Thoracic aorta (tissue), 2 donors: ENCODE measurements around the gene RBKS. TPM values are rescaled to one million over a fixed set of nuclear protein-coding genes. Genes with fewer than 3 reads are reported as not detected.
A peak's percentile ranks its signal among the peaks of the same experiment; 100 is the strongest.

ENCODE experiments used
- ATAC-seq: fragments of 150-250 bp; one replicate; pipeline ENCODE4 v1.8.0; 2017; ENCODE audit warnings: low read depth; ENCODE audit not compliant: insufficient number of reproducible peaks, low FRiP score
- DNase-seq: peaks from one replicate; pipeline ENCODE4 v3.0.0-alpha.2; 2020; ENCODE audit warnings: low spot score
- H3K27ac ChIP-seq, 2 donors: fragments of 200-600 bp; sonication (generic); 1 replicate in 1 of 2; 2 replicates in 1 of 2; pipeline ENCODE4 v1.5.1; 2016; ENCODE audit warnings: mild to moderate bottlenecking in 2 of 2, moderate library complexity in 2 of 2
- H3K27me3 ChIP-seq: fragments of 200-600 bp; sonication (generic); replicated peaks from 2 replicates; pipeline ENCODE4 v1.6.0; 2016; ENCODE audit warnings: mild to moderate bottlenecking; ENCODE audit not compliant: insufficient read depth
- H3K36me3 ChIP-seq: fragments of 200-600 bp; sonication (generic); one replicate; pipeline ENCODE4 v1.5.1; 2016
- H3K4me1 ChIP-seq, 2 donors: fragments of 200-600 bp; sonication (generic); 1 replicate in 1 of 2; 2 replicates in 1 of 2; pipeline versions ENCODE4 v1.5.1 to v1.6.0; 2016; ENCODE audit warnings: low read depth in 2 of 2, mild to moderate bottlenecking in 1 of 2; ENCODE audit not compliant: control insufficient read depth in 1 of 2
- H3K4me3 ChIP-seq: fragments of 200-600 bp; sonication (generic); 2 replicates; pipeline ENCODE4 v1.5.1; 2016; ENCODE audit warnings: mild to moderate bottlenecking
- H3K9me3 ChIP-seq: fragments of 200-600 bp; sonication (generic); 2 replicates; pipeline ENCODE4 v1.5.1; 2016
- CTCF ChIP-seq: fragments of 200-600 bp; sonication (generic); IDR thresholded peaks from one replicate; pipeline ENCODE4 v1.5.1; 2019; ENCODE audit warnings: antibody characterized with exemption
- total RNA-seq, 2 donors: library from RNA; depleted of rRNA; stranded (reverse); fragments of >200 nt; gene quantifications; one replicate each; pipeline versions ENCODE4 v1.1.0 to v1.2.3, GENCODE V29; 2016

RBKS gene
- total RNA-seq, 2 donors from 2014 or later = 3.1 to 5.0 TPM

GRCh38 chr2:27828305-27828704 lies 61.9 kb downstream of the RBKS start:
- Histone ChIP-seq H3K4me1 (no peaks in the 10 kb centered on the region), H3K4me3 (no peak overlapping the region), H3K27me3 (no peaks in the 10 kb centered on the region), H3K27ac (no peak overlapping the region), H3K9me3 (no peaks in the 10 kb centered on the region), H3K36me3 (no peaks in the 10 kb centered on the region)
- DNase-seq (no peak), ATAC-seq (no peak)
- TF ChIP-seq CTCF = no peak

GRCh38 chr2:27824401-27824800 lies 65.8 kb downstream of the RBKS start:
- Histone ChIP-seq H3K36me3 (no peaks in the 10 kb centered on the region), H3K27me3 (no peaks in the 10 kb centered on the region), H3K4me3 (no peak overlapping the region), H3K27ac (no peak overlapping the region), H3K9me3 (no peaks in the 10 kb centered on the region), H3K4me1 (peaks cover 0 to 13% of the 10 kb centered on the region in 2 donors)
- no peak for TF ChIP-seq CTCF
- DNase-seq (no peak), ATAC-seq (no peak)

- H3K9me3 ChIP-seq = no peaks in the 10 kb centered on the region
- DNase-seq (no peak), ATAC-seq (no peak)
- H3K27ac ChIP-seq = peak overlapping the region; percentile 1 to 40
- peak overlapping the region; percentile 59 for H3K4me3 ChIP-seq
- H3K27me3 ChIP-seq = no peaks in the 10 kb centered on the region
- peaks cover 0 to 13% of the 10 kb centered on the region in 2 donors for H3K4me1 ChIP-seq
- TF ChIP-seq CTCF = peak; percentile 58
- H3K36me3 ChIP-seq = no peaks in the 10 kb centered on the region
These were observed 66.6 kb downstream of the RBKS start for GRCh38 chr2:27823569-27823968.

GRCh38 chr2:27823135-27823534 lies 67.1 kb downstream of the RBKS start:
- DNase-seq (no peak), ATAC-seq (peak; percentile 46)
- Histone ChIP-seq H3K4me1 (peaks cover 0 to 13% of the 10 kb centered on the region in 2 donors), H3K27ac (peak overlapping the region; percentile 1 to 40), H3K36me3 (no peaks in the 10 kb centered on the region), H3K27me3 (no peaks in the 10 kb centered on the region), H3K9me3 (no peaks in the 10 kb centered on the region), H3K4me3 (peak overlapping the region; percentile 59)
- TF ChIP-seq CTCF = no peak

GRCh38 chr2:27822049-27822448 lies 68.1 kb downstream of the RBKS start:
- Histone ChIP-seq H3K4me3 (no peak overlapping the region), H3K36me3 (no peaks in the 10 kb centered on the region), H3K27ac (no peak overlapping the region), H3K9me3 (no peaks in the 10 kb centered on the region), H3K4me1 (peaks cover 0 to 13% of the 10 kb centered on the region in 2 donors), H3K27me3 (no peaks in the 10 kb centered on the region)
- no peak for TF ChIP-seq CTCF
- no peak for ATAC-seq
- DNase-seq = no peak
